ENCODE data around the gene NUP133.
"Not testable (repeated sequence)": the region's sequence is repeated elsewhere in the genome, so short reads cannot be mapped to it uniquely, and the experiment has no call there.

The NUP133 gene

DNA sequence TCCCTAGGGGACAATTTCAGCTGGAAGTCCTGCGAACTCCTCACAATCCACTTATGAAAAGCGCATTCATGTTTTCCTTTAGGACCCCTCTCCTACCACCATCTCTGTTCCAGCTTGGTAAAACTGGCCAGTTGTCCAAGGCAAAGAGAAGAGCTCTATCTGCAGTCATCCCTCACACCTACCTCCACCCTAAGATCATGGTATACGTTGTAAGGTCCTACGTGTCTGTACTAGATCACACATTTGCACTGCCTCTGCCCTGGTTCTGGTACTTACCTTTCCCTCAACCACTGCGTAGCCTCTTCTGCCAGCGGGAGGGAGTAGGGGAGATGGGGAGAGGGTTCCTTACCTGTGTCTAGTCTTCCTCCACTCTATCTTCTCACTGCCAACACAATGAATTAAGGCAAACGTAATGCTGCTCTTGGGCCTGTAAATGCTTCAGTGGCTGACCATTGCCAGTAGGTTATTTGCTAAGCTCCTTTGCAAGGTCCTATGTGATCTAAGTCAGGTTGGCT lies 739 bp upstream of the NUP133 start:
- DNase-seq (ENCODE audit: low read depth) = no peak

- no peak for DNase-seq (ENCODE audit: low read depth)
Measured at GRCh38 chr1:229507502-229507901, 639 bp downstream of the NUP133 start.

- DNase-seq (ENCODE audit: low read depth) = no peak
Measured at GRCh38 chr1:229506633-229507032, 1.5 kb downstream of the NUP133 start.

DNA sequence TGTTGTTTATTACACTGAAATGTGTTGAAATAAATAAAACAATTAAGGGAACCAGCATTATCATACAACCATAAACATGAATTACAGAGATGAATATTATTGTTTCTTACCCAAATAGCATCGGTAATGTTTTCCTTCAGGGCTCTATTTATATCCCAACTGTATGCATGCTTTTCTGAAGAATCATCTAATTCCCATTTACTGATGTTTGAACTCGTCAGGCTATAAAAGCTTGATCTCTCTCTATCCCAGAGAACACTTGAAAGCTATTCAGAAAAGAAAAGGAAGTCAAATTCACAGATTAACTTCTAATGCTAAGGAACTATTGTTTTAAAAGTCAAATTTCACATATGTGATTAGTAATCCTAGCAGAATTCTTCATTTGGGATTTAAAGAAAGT lies 12.4 kb downstream of the NUP133 start:
- no peak for DNase-seq (ENCODE audit: low read depth)

GRCh38 chr1:229487181-229487580 lies 21.0 kb downstream of the NUP133 start:
- no peak for DNase-seq (ENCODE audit: low read depth)

DNA sequence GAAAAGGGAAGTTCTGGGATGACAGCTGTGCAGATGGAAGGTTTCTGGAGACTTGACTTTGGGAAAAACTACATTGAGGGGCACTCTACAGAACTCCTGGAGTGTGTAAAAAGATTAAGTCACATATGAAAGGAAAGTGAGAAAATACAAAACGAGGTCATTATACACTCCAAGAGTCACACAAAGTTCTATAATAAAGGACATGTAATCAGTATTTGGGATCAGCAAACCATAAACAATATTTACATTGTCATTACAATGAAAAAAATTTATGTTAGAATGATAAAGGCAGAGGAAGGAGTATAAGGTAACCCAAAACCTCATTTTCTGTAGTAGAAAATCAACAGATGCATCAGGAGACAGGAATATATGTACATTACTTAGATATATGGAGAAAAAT lies 22.8 kb downstream of the NUP133 start:
- no peak for DNase-seq (ENCODE audit: low read depth)

GRCh38 chr1:229482511-229482910 lies 25.6 kb downstream of the NUP133 start:
- no peak for DNase-seq (ENCODE audit: low read depth)

GRCh38 chr1:229480495-229480894 lies 27.6 kb downstream of the NUP133 start:
- no peak for DNase-seq (ENCODE audit: low read depth)

DNA sequence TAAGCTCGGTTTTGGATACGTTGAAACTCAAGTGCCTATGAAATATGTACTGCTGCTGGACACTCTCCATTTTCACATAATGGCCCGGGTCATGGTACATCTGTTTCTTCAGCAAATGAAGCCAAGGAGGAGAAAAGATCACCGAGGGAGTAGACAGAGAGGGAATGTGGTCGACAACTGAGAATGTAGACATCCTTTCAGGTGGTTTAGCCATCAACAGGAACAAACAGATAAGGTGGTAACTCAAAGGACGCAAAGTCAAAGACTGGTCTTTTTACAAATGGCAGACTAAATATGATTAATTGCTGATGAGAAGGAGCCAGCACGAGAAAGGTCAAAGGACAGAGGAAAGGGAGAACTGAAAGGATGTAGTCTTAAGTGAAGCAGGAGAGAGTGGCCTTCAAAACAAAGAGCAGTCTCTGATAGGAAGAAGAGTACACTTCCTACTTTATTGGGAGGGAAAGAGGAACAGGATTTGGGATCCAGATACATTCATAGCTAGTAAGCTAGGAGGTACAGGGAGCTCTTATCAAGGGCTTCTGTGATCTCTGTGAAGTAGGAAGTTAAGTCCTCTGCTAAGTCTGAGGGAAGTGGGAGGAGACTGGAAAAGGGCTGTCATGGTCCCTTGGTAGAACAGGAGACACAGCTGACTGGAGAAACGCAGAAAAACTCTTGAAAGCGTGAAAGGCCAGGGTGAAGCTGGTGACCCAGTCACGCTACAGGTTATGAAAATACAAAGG lies 28.3 kb downstream of the NUP133 start:
- DNase-seq (ENCODE audit: low read depth) = no peak

- no peak for DNase-seq (ENCODE audit: low read depth)
Measured at GRCh38 chr1:229478852-229479251, 29.3 kb downstream of the NUP133 start.

GRCh38 chr1:229475859-229476258 lies 32.3 kb downstream of the NUP133 start:
- not testable (repeated sequence) for DNase-seq (ENCODE audit: low read depth)

- no peak for DNase-seq (ENCODE audit: low read depth)
Measured at GRCh38 chr1:229474509-229474908, 33.6 kb downstream of the NUP133 start.

- no peak for DNase-seq (ENCODE audit: low read depth)
Measured at GRCh38 chr1:229471175-229471574, 37.0 kb downstream of the NUP133 start.

GRCh38 chr1:229470406-229471043 lies 37.6 kb downstream of the NUP133 start:
- no peak for DNase-seq (ENCODE audit: low read depth)

GRCh38 chr1:229466887-229467286 lies 41.3 kb downstream of the NUP133 start:
- DNase-seq (ENCODE audit: low read depth) = no peak

DNA sequence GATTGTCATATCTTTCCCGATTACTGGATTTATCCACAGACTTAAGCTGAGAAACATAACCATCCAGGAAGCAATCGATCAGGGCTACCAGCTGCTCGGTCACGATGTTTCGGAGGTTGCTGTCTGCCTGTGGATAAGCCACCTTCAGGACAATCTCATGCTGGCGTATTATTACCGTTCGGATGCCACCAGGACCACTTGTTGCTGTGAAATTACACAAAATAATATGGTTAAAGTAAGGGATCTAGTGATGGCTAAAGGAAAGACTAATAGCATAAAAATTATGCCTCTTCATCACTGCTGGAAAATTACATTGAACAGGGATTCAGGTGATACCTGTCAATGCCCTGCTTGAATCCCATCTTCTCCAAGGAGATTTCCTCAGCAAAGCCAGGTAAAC lies 43.5 kb downstream of the NUP133 start:
- no peak for DNase-seq (ENCODE audit: low read depth)

DNA sequence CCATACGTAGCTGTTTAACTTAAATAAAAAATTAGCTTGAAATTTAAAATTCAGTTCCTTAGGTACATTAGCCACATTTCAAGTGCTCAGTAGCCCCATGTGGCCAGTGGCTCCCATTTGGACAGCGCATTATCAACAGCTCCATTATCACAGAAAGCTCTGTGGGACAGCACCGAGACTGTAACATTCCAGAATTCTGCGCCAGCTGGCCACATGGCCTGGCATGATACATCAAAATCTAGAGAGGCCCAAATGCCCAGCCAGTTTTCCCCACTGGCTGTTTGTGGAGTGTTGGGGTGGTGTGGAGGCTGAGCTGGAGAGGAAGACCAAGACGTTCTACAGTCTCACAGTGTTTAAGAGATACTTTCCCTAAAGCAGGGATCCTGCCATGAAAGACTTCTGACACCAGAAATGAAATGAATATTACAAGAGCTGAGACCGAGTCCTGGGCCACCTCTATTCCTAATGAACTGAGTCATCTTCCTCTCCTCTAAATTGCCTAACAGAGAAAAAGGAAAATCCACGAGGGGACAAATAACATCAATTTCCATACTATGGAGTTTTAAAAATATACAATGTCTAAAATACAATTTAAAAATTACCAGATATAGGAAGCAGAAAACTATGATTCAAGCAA lies 47.0 kb downstream of the NUP133 start:
- DNase-seq (ENCODE audit: low read depth) = no peak

DNA sequence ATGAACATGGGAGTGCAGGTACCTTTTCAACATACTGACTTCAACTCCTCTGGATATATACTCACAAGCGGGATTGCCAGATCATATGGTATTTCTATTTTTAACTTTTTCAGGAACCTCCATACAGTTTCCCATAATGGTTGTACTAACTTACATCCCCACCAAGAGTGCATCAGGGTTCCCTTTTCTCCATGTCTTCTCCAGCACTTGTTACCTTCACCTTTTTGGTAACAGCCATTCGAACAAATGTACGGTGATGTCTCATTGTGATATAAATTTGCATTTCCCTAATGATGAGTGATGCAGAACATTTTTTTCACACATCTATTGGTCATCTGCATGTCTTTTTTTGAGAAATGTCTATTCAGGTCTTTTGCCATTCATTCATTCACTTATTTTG lies 48.3 kb downstream of the NUP133 start:
- no peak for DNase-seq (ENCODE audit: low read depth)

GRCh38 chr1:229457436-229457835 lies 50.7 kb downstream of the NUP133 start:
- no peak for DNase-seq (ENCODE audit: low read depth)

DNA sequence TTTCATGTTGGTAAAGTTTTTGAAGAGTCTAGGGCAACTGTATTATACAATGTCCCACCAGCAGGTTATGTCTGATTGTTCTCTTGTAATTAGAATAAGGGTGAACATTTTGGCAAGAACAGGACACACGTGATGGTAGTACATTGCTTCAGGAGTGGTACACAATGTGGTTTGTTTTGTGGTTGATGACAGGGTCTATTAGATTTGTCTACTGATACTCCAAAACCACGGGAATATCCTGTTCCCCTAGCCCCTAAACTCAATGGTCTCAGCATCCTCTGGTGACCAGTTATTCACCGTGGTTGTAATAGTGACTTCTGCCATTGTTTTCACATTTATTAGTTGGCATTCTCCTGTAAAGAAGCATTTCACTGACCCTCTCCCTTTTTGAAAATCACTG lies 52.1 kb downstream of the NUP133 start:
- no peak for DNase-seq (ENCODE audit: low read depth)

DNA sequence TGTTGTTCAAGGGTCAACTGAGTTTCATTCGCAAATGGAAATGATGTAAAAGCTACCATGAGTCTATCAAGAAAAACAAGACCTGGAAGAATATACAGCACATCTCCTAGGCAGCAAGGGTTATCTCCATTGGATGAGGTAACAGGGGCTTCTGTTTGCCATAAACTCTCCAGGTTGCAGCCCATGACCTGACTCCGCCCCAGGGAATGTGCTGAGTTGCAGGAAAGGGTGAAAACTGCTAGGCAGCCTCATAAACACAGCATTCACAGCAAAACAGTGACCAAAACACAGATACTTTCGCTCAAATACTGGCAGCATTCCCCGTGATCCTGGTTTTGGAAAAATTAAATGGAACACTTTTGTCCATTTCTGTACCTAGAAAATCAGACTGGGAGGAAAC lies 54.1 kb downstream of the NUP133 start:
- no peak for DNase-seq (ENCODE audit: low read depth)

DNA sequence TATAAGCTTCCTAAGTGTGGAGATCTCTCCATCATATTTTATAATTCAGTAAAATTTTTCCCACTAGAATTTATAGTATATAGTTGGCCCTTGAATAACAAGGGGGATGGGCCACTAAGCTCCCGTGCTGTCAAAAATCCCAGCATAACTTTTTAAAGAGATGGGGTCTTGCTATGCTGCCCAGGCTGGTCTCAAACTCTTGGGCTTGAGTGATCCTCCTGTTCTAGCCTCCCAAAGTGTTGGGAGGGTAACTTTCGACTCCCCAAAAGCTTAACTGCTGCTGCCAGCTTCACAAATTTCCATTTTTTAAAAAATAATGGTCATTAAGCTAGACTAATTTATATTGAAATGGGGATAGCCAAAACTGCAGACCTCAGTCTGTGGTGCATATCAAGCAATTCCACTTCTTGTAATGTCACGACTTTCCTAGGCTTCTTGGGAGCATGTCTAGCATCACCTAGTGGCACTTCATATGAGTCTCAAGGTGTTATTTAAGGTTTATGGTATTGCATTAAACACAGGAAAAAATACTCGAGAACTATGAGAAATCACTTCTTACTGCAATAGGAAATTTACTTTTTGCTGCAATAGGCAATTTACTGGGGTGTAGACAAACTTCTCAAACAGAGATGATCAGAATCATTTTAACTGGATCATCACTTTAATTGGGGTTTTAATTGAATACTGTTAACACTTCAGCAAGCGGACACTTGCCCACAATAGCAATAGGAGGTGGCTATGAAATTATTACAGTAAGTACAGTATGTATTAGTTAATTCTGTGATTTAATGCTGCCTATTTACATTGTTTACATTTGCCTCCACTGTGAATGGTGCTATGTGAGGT lies 55.0 kb downstream of the NUP133 start:
- DNase-seq (ENCODE audit: low read depth) = no peak

All from stimulated activated CD8-positive, alpha-beta memory T cell treated with anti-CD3 and anti-CD28 coated beads, Interleukin-15, amount 100 ng/mL, for 1 hour (primary cell).